ENCODE data around the gene SERPINB10. TPM values are rescaled to one million over a fixed set of nuclear protein-coding genes. Genes with fewer than 3 reads are reported as not detected.

SERPINB10 gene
- total and polyA plus RNA-seq, 9 of the 15 experiments (the other 6 are each of a cell fraction or from before 2014, with no cell fraction given) = not detected

- in situ Hi-C loops (cut with MboI) = no loop called here
- no peaks in the 10 kb centered on the region for H3K79me2 ChIP-seq (ENCODE audit: control insufficient read depth, insufficient read depth, low read length)
- DNase-seq (ENCODE audit: extremely low read depth in 1 of 4, low spot score in 3 of 4) = no peak
- no peak overlapping the region for H3K27ac ChIP-seq (ENCODE audit: extremely low read depth, low read depth, low read length)
- no peak overlapping the region for H3K9ac ChIP-seq (ENCODE audit: insufficient read depth in 1 of 2, low read depth in 2 of 2, low read length in 2 of 2)
- 1% methylated on average over 8 of the region's 8 CpGs for WGBS (ENCODE audit: insufficient coverage, low coverage, missing lambda C conversion rate)
- ChIA-PET POLR2A (no interaction called here), CTCF (ENCODE audit: low intra/inter-chr PET ratio) (no interaction called here)
- no peaks in the 10 kb centered on the region for H3K4me1 ChIP-seq (replicated peaks in 1 of 2; ENCODE audit: control insufficient read depth in 2 of 2, insufficient read depth in 2 of 2, low read length in 2 of 2)
- no peaks in the 10 kb centered on the region for H3K9me3 ChIP-seq (replicated peaks; ENCODE audit: control insufficient read depth, insufficient read depth, low read depth, low read length)
- H4K20me1 ChIP-seq (replicated peaks; ENCODE audit: control insufficient read depth, insufficient read depth, low read length) = no peaks in the 10 kb centered on the region
- no peaks in the 10 kb centered on the region for H3K27me3 ChIP-seq (ENCODE audit: control insufficient read depth in 2 of 2, insufficient read depth in 2 of 2, low read length in 2 of 2)
- no peaks in the 10 kb centered on the region for H3K36me3 ChIP-seq (ENCODE audit: control insufficient read depth, insufficient read depth, low read length)
- no peak for ATAC-seq
- no peak overlapping the region for H2AFZ ChIP-seq (ENCODE audit: low read depth, low read length)
- no TSS peak for BruUV-seq (replicated peaks)
- intact Hi-C loops (cut with micrococcal nuclease) = no loop called here
- H3K4me2 ChIP-seq (ENCODE audit: insufficient read depth, low read length) = no peak overlapping the region
- H3K4me3 ChIP-seq = no peak overlapping the region
- no peak for FAIRE-seq
- no peaks in the 10 kb centered on the region for H3K9me1 ChIP-seq (ENCODE audit: control insufficient read depth, insufficient read depth, low read length)
- TF ChIP-seq HES1 (IDR thresholded peaks at IDR 0.05; ENCODE audit: low read depth) (no peak), MAX (CRISPR knock-in tag; IDR thresholded peaks at IDR 0.05) (no peak), COPS2 (conservative IDR thresholded peaks at IDR 0.05) (no peak), E4F1 (CRISPR knock-in tag; IDR thresholded peaks at IDR 0.05; ENCODE audit: borderline replicate concordance) (no peak), ELF4 (CRISPR knock-in tag; IDR thresholded peaks at IDR 0.05) (no peak), ZNF217 (CRISPR knock-in tag; IDR thresholded peaks at IDR 0.05) (no peak), CC2D1A (IDR thresholded peaks at IDR 0.05) (no peak), NCOR1 (IDR thresholded peaks at IDR 0.05) (no peak), FOXM1 (IDR thresholded peaks at IDR 0.05; ENCODE audit: low read depth) (no peak), FOXM1 (CRISPR knock-in tag; IDR thresholded peaks at IDR 0.05; ENCODE audit: low read depth) (no peak), ZFP91 (CRISPR knock-in tag; IDR thresholded peaks at IDR 0.05) (no peak), ZBTB2 (IDR thresholded peaks at IDR 0.05) (no peak), FOXA3 (CRISPR knock-in tag; conservative IDR thresholded peaks at IDR 0.05 in 1 of 2, IDR thresholded peaks at IDR 0.05 in 1 of 2) (no peak), ZC3H4 (CRISPR knock-in tag; IDR thresholded peaks at IDR 0.05; ENCODE audit: borderline replicate concordance) (no peak), MLLT1 (IDR thresholded peaks at IDR 0.05) (no peak), NR2F6 (CRISPR knock-in tag; IDR thresholded peaks at IDR 0.05) (no peak), ZNF717 (CRISPR knock-in tag; IDR thresholded peaks at IDR 0.05) (no peak)
These were observed 20.6 kb downstream of the SERPINB10 start for GRCh38 chr18:63928331-63928730.
